Effector memory CD8-positive, alpha-beta T cell (primary cell): Measurements from ENCODE around the gene AGAP1.

Experiments used
- ATAC-seq: fragments of 150-1000 bp; cut with Tn5 transposase; replicated peaks from 2 replicates; pipeline ENCODE4 v1.10.0; 2021; ENCODE audit warnings: mild to moderate bottlenecking, moderate library complexity
- DNase-seq, 3 experiments: peaks; one replicate each; pipeline ENCODE4 v3.0.0; 2021
- H3K27ac Mint-ChIP-seq, 2 donors: one replicate each; pipeline ENCODE4 v1.8.0; 2022; ENCODE audit warnings: mild to moderate bottlenecking in 2 of 2, mixed read lengths in 2 of 2, moderate library complexity in 2 of 2
- H3K27me3 Mint-ChIP-seq, 2 donors: one replicate each; pipeline ENCODE4 v1.8.0; 2022; ENCODE audit warnings: mixed read lengths in 2 of 2
- H3K36me3 Mint-ChIP-seq: one replicate; pipeline ENCODE4 v1.8.0; 2022; ENCODE audit warnings: mild to moderate bottlenecking, moderate library complexity, mixed read lengths; ENCODE audit not compliant: insufficient read depth
- H3K4me1 Mint-ChIP-seq, 2 donors: one replicate each; pipeline ENCODE4 v1.8.0; 2022; ENCODE audit warnings: low read depth in 2 of 2, mixed read lengths in 2 of 2
- H3K4me3 Mint-ChIP-seq, 2 donors: one replicate each; pipeline ENCODE4 v1.8.0; 2022; ENCODE audit warnings: mild to moderate bottlenecking in 2 of 2, mixed read lengths in 2 of 2, moderate library complexity in 2 of 2
- H3K9me3 Mint-ChIP-seq, 2 donors: one replicate each; pipeline ENCODE4 v1.8.0; 2022; ENCODE audit warnings: mixed read lengths in 2 of 2

Gene AGAP1

DNA sequence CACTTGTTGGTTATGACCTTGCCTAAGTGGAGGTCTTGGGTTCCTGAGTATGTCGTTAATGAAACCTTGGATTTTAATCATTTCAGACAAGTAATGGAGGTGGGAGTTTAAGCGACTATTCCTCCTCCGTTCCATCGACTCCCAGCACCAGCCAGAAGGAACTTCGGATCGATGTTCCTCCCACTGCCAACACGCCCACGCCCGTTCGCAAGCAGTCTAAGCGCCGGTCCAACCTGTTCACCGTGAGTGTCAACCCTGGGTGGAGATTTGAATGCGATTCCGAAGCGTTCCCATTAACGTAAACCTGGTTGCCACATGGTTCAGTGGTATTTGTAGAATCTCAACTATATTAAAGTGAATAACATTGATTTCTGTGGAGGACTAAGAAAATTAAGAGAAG is 305.4 kb downstream of the AGAP1 start:
- DNase-seq (no peak), ATAC-seq (no peak)
- Mint-ChIP-seq H3K27me3 (no peaks in the 10 kb centered on the region), H3K4me1 (no peaks in the 10 kb centered on the region), H3K4me3 (no peak overlapping the region), H3K36me3 (peaks cover 32% of the 10 kb centered on the region), H3K9me3 (no peaks in the 10 kb centered on the region), H3K27ac (no peak overlapping the region)

DNA sequence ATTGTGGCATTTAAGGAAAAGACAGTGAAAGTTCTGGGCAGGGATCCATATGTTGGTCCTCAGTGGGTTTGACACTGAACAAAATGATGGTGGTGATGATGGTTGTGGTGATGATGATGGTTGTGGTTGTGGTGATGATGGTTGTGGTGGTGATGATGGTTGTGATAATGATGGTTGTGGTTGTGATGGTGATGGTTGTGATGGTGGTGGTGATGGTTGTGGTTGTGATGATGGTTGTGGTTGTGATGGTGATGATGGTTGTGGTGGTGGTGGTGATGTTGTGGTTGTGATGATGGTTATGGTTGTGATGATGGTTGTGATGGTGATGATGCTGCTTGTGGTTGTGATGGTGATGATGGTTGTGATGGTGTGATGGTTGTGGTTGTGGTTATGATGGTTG is 308.7 kb downstream of the AGAP1 start:
- peaks cover 22% of the 10 kb centered on the region for H3K36me3 Mint-ChIP-seq
- H3K27ac Mint-ChIP-seq, result no peak overlapping the region
- H3K4me3 Mint-ChIP-seq, result no peak overlapping the region
- H3K4me1 Mint-ChIP-seq, result no peaks in the 10 kb centered on the region
- ATAC-seq (peak; percentile 10), DNase-seq (no peak)
- no peaks in the 10 kb centered on the region for H3K9me3 Mint-ChIP-seq
- no peaks in the 10 kb centered on the region for H3K27me3 Mint-ChIP-seq

DNA sequence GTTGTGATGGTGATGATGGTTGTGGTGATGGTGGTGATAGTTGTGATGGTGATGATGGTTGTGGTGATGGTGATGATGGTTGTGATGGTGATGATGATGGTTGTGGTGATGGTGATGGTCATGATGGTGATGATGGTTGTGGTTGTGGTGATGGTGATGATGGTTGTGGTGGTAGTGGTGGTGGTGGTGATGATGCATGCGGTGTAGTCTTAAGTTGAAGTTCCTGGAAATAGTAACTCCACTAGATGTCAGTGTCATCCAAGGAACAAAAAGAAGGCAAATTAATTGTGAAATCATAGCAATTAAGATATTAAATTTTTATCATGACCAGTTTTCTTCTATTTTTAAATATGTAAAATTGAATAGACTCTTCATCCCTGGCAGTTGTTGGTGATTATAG is 309.2 kb downstream of the AGAP1 start:
- Mint-ChIP-seq H3K4me1 (no peaks in the 10 kb centered on the region), H3K9me3 (no peaks in the 10 kb centered on the region), H3K27me3 (no peaks in the 10 kb centered on the region), H3K27ac (no peak overlapping the region), H3K36me3 (peaks cover 22% of the 10 kb centered on the region), H3K4me3 (no peak overlapping the region)
- no peak for DNase-seq
- peak; percentile 35 for ATAC-seq

DNA sequence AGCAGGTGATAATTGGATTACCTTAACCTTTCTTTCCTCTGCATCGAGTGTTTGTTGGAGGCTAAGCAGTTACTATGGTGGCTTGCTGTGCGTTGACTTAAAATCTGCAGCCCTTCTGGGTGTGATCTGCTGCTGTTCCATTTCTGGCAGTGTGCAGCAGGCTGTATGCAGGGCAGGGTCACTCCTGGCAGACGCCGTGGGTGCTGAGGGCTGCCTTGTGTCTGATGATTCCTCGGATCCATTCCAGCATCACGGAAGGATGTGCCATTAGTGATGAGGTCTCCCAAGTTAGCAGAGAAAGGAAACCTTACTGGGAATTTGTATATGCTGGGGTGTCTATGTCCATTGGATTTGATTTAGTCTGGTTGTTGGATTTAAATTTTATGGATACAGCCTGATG is 310.8 kb downstream of the AGAP1 start:
- ATAC-seq (no peak), DNase-seq (no peak)
- Mint-ChIP-seq H3K4me3 (no peak overlapping the region), H3K36me3 (peaks cover 15% of the 10 kb centered on the region), H3K27me3 (no peaks in the 10 kb centered on the region), H3K27ac (no peak overlapping the region), H3K9me3 (no peaks in the 10 kb centered on the region), H3K4me1 (no peaks in the 10 kb centered on the region)

DNA sequence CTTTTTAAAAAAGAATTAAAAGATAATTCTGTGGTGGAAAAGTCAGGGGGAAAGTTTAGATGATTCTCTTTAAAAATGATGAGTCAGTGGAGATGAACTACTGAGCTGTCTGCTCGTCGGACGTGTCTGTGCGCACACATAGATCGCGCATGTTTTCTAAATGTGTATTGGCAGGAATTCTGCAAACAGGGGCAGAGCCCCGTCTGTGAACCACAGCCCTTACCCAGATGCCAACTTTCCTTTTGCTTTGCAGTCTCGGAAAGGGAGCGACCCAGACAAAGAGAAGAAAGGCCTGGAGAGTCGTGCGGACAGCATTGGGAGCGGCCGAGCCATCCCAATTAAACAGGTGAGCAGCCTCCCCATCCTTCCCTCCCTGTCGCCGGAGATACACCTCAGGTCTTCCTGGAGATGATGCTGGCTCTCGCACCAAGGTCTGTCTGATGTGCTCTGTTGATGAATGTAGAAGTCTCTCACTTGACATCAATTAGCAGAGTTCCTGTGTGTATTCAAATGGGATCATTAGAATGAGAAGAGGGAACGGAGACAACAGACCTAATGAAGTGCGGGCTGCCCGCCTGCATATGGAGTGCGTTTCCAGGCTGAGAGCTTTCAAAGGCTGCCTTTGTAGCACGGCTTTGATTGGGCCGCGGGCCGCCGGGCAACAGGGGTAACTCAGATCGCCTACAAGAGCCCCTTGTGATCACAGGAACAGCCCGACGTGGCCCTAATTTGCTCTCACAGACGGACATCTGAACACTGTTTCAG is 313.3 kb downstream of the AGAP1 start:
- Mint-ChIP-seq H3K27ac (no peak overlapping the region), H3K36me3 (peaks cover 11% of the 10 kb centered on the region), H3K4me1 (no peaks in the 10 kb centered on the region), H3K27me3 (no peaks in the 10 kb centered on the region), H3K9me3 (no peaks in the 10 kb centered on the region), H3K4me3 (no peak overlapping the region)
- ATAC-seq (no peak), DNase-seq (no peak)

DNA sequence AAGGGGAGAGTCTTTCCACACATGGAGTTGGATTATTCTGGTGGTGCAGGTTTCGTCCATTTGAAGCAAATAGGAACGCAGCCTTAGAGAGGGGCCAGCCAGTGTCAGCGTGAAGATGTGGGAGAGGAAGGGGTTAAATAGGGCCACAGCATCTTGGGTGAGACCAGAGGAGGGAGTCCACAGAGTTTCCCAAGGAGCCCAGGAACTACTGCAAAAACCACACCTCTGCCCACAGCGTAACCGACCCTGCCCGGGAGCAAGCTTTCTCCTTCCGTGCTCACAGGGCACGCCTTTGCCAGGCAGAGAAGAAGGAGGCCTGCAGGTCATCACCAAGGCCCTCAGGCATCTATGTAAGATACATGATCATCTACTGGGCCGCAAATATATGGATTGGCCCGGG is 314.5 kb downstream of the AGAP1 start:
- H3K27ac Mint-ChIP-seq, result no peak overlapping the region
- no peaks in the 10 kb centered on the region for H3K9me3 Mint-ChIP-seq
- DNase-seq (no peak), ATAC-seq (no peak)
- no peaks in the 10 kb centered on the region for H3K27me3 Mint-ChIP-seq
- H3K4me3 Mint-ChIP-seq, result no peak overlapping the region
- no peaks in the 10 kb centered on the region for H3K4me1 Mint-ChIP-seq
- peaks cover 17% of the 10 kb centered on the region for H3K36me3 Mint-ChIP-seq

DNA sequence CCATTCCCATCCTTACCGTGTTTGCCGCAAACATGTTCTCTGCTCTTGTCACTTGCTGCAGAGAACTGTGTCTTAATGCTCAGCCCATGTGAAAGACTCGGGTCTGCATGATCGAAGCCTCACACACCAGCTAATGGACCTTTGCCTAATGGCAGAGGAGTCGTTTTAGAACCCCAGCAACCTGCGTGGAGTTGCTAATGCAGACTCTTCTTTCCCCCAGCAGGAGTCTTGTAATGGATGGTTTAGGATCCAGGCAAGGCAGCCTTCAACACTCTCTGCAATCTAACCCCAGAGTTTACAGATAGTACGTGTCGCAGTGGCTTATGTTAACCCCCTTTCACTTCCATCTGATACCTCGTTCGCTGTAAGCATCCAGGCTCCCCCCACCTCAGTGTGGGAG is 316.4 kb downstream of the AGAP1 start:
- no peaks in the 10 kb centered on the region for H3K4me1 Mint-ChIP-seq
- H3K9me3 Mint-ChIP-seq, result no peaks in the 10 kb centered on the region
- H3K4me3 Mint-ChIP-seq, result no peak overlapping the region
- H3K36me3 Mint-ChIP-seq, result peaks cover 22% of the 10 kb centered on the region
- no peak overlapping the region for H3K27ac Mint-ChIP-seq
- H3K27me3 Mint-ChIP-seq, result no peaks in the 10 kb centered on the region
- DNase-seq (no peak), ATAC-seq (no peak)

DNA sequence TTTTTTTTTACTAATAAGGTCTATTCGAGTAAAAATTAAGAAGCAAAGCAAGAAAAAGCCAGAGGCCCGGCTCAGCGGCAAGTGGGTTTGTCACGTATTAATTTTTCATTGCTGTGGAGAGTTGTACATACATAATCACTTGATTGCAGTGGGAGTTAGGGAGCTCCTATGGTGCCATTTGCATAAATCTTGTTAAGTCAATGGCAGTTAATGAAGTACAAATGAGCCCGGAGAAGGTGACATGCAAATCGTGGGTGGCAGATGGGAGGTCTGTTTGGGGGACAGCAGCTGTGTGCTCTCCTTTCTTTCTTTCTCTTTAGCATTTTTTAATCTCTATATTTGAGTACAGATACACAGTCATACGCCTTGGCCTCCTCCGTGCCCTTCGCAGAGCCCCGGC is 317.0 kb downstream of the AGAP1 start:
- Mint-ChIP-seq H3K4me1 (no peaks in the 10 kb centered on the region), H3K27ac (no peak overlapping the region), H3K27me3 (no peaks in the 10 kb centered on the region), H3K4me3 (no peak overlapping the region), H3K9me3 (no peaks in the 10 kb centered on the region), H3K36me3 (peaks cover 24% of the 10 kb centered on the region)
- DNase-seq, result no peak
- ATAC-seq, result no peak

DNA sequence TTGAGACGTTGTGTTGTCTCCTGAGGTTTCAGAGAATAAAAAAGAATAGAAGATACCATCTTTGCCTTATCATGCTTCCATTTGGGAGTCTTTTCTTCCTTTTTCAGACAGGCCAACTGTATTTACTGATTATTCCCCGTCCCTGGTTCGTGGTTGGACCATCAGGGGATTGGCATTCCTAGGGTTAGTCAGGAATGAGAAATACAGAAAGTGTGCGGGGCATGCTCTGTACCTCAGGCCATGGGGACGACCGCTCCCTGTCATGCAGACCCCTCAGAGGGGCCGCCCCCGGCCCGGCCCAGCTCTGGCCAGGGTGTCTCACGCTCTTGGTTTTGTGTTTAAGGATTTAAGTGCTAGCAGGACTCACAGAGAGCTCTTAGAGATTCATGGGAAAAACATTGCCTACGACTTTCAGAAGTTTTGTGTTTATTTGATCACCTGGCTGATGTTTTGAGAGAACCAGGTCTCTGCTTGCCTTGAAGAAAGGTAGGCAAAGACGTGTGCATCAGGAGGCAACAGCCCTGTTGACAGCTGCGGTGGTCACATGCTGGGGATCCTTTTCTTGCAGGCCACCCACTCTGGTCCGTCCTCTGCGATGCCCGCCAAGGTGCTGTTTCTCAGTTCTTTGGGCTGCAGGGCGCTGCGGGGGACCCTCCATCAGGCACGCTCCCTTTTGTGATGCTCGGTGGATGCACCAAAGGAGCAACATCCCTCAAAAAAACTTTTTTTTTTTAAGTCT is 317.8 kb downstream of the AGAP1 start:
- no peaks in the 10 kb centered on the region for H3K27me3 Mint-ChIP-seq
- DNase-seq, result no peak
- ATAC-seq, result no peak
- H3K4me1 Mint-ChIP-seq, result no peaks in the 10 kb centered on the region
- H3K27ac Mint-ChIP-seq, result no peak overlapping the region
- H3K36me3 Mint-ChIP-seq, result peaks cover 24% of the 10 kb centered on the region
- H3K4me3 Mint-ChIP-seq, result no peak overlapping the region
- H3K9me3 Mint-ChIP-seq, result no peaks in the 10 kb centered on the region

DNA sequence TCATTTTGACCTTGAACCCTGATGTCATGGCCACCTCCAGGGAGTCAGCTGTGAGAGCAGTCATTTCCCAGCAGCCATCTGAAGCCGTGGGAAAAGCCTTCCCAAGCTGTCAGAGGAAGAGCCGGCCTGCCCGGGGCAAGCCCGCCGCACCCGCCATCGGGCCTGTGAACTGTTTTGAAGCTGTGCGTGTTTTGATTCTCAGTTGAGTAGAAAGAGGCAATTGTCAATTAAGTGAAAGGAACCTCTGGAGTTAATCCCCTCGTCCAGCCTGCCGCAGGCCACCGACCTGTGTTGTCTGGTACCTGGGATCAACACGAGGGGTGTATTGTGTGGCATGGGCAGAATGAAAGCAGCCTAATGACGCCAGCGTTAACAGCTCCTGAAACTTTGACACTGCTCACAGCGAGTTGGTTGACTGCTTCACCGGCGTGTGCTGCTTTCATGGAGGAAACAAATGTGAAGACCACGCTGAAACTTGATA is 318.4 kb downstream of the AGAP1 start:
- no peak for ATAC-seq
- Mint-ChIP-seq H3K27ac (no peak overlapping the region), H3K27me3 (no peaks in the 10 kb centered on the region), H3K4me1 (no peaks in the 10 kb centered on the region), H3K4me3 (no peak overlapping the region), H3K36me3 (peaks cover 24% of the 10 kb centered on the region), H3K9me3 (no peaks in the 10 kb centered on the region)
- no peak for DNase-seq

DNA sequence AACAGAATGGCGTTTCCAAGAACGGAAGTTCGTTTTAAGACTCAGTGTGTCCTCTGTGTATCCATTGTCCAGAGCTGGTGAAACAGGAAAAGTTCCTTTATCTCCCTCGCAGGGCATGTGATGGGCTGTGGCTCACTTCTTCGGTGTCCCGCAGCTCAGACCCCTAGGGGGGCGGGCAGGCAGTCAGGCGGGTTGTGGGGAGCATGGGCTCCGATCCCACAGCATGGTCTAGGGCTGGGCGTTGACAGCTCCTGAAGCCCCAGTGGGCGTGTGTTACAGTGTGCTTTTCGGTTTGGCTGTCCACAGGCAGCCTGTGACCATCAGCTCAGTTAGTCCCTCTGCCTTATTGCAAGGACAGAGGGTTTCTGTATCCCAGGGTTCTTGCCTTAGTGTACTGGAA is 319.6 kb downstream of the AGAP1 start:
- no peak for ATAC-seq
- Mint-ChIP-seq H3K9me3 (no peaks in the 10 kb centered on the region), H3K36me3 (peaks cover 26% of the 10 kb centered on the region)

DNA sequence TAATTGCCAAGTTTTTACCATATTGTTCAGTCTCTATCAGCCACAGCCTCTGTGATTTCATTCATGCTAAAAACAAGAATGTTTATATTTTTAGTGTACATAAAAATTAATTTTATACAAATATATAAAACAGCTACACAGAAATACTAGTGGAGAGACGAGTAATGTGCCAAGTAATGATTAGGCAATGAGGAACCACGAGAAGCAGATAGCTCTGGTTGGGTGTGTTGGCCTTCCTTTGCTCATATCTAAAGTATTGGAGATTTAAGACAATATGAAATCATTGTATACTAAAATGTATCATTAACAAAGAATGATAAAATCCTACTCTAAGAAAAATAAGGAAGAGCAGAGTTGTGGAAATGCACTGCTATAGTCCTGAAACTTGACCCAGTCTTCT is 326.7 kb downstream of the AGAP1 start:
- Mint-ChIP-seq H3K9me3 (peaks cover 0 to 4% of the 10 kb centered on the region in 2 donors), H3K4me3 (no peak overlapping the region), H3K27ac (no peak overlapping the region), H3K27me3 (no peaks in the 10 kb centered on the region), H3K4me1 (peaks cover 0 to 3% of the 10 kb centered on the region in 2 donors), H3K36me3 (peaks cover 9% of the 10 kb centered on the region)
- no peak for DNase-seq
- ATAC-seq, result no peak

More for the DNA sequence above, 319.6 kb downstream of the AGAP1 start:
- no peak for DNase-seq
- Mint-ChIP-seq H3K27me3 (no peaks in the 10 kb centered on the region), H3K4me3 (no peak overlapping the region), H3K27ac (no peak overlapping the region), H3K4me1 (no peaks in the 10 kb centered on the region)

DNA sequence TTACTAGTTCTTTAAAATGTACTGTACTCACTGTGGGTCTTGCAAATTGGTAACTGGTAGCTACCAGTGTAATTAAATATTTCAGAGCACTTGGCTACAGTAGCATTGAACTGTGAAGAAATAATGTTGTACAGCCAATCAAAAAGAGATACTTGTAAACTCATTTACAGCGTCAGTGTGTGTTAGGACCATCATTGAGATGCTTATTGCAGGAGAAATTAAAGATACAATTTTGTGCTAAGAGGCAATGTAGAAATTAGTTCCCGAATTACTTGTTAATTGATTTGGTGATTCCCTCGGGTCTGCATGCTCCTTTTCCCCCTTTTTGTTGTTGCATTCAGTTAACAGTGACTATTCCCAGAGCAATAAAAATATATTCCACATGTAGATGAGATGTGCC is 330.5 kb downstream of the AGAP1 start:
- H3K9me3 Mint-ChIP-seq, result peaks cover 0 to 4% of the 10 kb centered on the region in 2 donors
- DNase-seq (no peak), ATAC-seq (no peak)
- H3K27ac Mint-ChIP-seq, result no peak overlapping the region
- peaks cover 11% of the 10 kb centered on the region for H3K36me3 Mint-ChIP-seq
- H3K27me3 Mint-ChIP-seq, result no peaks in the 10 kb centered on the region
- H3K4me1 Mint-ChIP-seq, result peaks cover 0 to 5% of the 10 kb centered on the region in 2 donors
- H3K4me3 Mint-ChIP-seq, result no peak overlapping the region

DNA sequence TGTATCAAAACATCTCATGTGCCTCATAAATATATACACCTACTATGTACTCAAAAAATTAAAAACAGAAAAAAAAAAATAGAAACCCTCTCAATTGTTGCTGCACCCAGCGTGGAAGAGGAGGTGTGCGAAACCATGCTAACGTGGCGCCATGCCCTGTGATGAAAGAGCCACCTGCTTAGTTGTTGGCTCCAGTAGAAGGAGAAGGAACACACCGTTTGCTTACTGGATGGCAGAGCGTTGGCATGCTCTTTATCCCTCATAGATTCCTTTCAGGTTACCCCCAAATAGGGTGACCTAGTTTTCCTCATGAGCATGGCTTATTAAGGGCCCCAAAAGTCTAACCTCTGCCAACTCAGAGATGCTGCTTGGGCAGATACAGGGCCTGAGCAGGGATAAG is 332.1 kb downstream of the AGAP1 start:
- Mint-ChIP-seq H3K27ac (no peak overlapping the region), H3K4me3 (no peak overlapping the region), H3K36me3 (peaks cover 15% of the 10 kb centered on the region), H3K27me3 (no peaks in the 10 kb centered on the region), H3K4me1 (peaks cover 0 to 6% of the 10 kb centered on the region in 2 donors), H3K9me3 (peaks cover 0 to 4% of the 10 kb centered on the region in 2 donors)
- DNase-seq (no peak), ATAC-seq (no peak)
